Measurements from ENCODE around the gene CETP. TPM values are rescaled to one million over a fixed set of nuclear protein-coding genes. Genes with fewer than 3 reads are reported as not detected.
A peak's percentile ranks its signal among the peaks of the same experiment; 100 is the strongest.

Gene CETP
- total and polyA plus RNA-seq, 2 of the 13 experiments (the other 11 are each of a cell fraction or from before 2014, with no cell fraction given): 0.31 to 9.8 TPM

GRCh38 chr16:56931892-56932720, 29.6 kb upstream of the CETP start, which contains the start of gene HERPUD1 (continued):
- TF ChIP-seq, protein P1, sequence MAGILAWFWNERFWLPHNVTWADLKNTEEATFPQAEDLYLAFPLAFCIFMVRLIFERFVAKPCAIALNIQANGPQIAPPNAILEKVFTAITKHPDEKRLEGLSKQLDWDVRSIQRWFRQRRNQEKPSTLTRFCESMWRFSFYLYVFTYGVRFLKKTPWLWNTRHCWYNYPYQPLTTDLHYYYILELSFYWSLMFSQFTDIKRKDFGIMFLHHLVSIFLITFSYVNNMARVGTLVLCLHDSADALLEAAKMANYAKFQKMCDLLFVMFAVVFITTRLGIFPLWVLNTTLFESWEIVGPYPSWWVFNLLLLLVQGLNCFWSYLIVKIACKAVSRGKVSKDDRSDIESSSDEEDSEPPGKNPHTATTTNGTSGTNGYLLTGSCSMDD (CRISPR knock-in tag; IDR thresholded peaks at IDR 0.05): 0 out of 2 replicates have a peak, but pooled peaks have one; percentile 22
- TF ChIP-seq, protein P2, sequence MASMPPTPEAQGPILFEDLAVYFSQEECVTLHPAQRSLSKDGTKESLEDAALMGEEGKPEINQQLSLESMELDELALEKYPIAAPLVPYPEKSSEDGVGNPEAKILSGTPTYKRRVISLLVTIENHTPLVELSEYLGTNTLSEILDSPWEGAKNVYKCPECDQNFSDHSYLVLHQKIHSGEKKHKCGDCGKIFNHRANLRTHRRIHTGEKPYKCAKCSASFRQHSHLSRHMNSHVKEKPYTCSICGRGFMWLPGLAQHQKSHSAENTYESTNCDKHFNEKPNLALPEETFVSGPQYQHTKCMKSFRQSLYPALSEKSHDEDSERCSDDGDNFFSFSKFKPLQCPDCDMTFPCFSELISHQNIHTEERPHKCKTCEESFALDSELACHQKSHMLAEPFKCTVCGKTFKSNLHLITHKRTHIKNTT (CRISPR knock-in tag; IDR thresholded peaks at IDR 0.05): 0 out of 2 replicates have a peak, but pooled peaks have one; percentile 60
- TF ChIP-seq SMARCC2 (IDR thresholded peaks at IDR 0.05) (no peak), RXRB (CRISPR knock-in tag; IDR thresholded peaks at IDR 0.05; ENCODE audit: borderline replicate concordance) (peak; percentile 74), SALL2 (CRISPR knock-in tag; IDR thresholded peaks at IDR 0.05) (no peak; the same call in 1 of the 2 replicates), SALL1 (CRISPR knock-in tag; IDR thresholded peaks at IDR 0.05) (peak; percentile 87), GLMP (CRISPR knock-in tag; IDR thresholded peaks at IDR 0.05; ENCODE audit: borderline replicate concordance) (no peak; the same call in 1 of the 2 replicates), ZEB1 (IDR thresholded peaks at IDR 0.05; ENCODE audit: insufficient replicate concordance, low read depth) (peak; percentile 88), ZBTB39 (CRISPR knock-in tag; IDR thresholded peaks at IDR 0.05) (peak; percentile 90), SSRP1 (CRISPR knock-in tag; IDR thresholded peaks at IDR 0.05) (no peak), HNRNPK (IDR thresholded peaks at IDR 0.05; ENCODE audit: low read depth, low read length, poor library complexity, severe bottlenecking) (peak; percentile 75), ZNF790 (CRISPR knock-in tag; IDR thresholded peaks at IDR 0.05; ENCODE audit: borderline replicate concordance) (peak; percentile 66; the same call in 1 of the 2 replicates), HOXA3 (CRISPR knock-in tag; IDR thresholded peaks at IDR 0.05) (peak; percentile 98), ZNF18 (CRISPR knock-in tag; IDR thresholded peaks at IDR 0.05; ENCODE audit: insufficient replicate concordance) (peak; percentile 95)
- TF ChIP-seq, protein P3, sequence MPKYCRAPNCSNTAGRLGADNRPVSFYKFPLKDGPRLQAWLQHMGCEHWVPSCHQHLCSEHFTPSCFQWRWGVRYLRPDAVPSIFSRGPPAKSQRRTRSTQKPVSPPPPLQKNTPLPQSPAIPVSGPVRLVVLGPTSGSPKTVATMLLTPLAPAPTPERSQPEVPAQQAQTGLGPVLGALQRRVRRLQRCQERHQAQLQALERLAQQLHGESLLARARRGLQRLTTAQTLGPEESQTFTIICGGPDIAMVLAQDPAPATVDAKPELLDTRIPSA (CRISPR knock-in tag; IDR thresholded peaks at IDR 0.05; ENCODE audit: borderline replicate concordance): no peak; the same call in 1 of the 2 replicates
- TF ChIP-seq, protein P4, sequence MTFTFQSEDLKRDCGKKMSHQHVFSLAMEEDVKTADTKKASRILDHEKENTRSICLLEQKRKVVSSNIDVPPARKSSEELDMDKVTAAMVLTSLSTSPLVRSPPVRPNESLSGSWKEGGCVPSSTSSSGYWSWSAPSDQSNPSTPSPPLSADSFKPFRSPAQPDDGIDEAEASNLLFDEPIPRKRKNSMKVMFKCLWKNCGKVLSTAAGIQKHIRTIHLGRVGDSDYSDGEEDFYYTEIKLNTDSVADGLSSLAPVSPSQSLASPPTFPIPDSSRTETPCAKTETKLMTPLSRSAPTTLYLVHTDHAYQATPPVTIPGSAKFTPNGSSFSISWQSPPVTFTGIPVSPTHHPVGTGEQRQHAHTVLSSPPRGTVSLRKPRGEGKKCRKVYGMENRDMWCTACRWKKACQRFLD (CRISPR knock-in tag; IDR thresholded peaks at IDR 0.05; ENCODE audit: borderline replicate concordance): peak; percentile 9; the same call in 1 of the 2 replicates
